Loucy (cell line): Measurements from ENCODE around the gene MCFD2.

Experiments used
- CTCF ChIP-seq: fragments of 200-600 bp; sonication (generic); conservative IDR thresholded peaks from 2 replicates; pipeline ENCODE4 v1.5.1; 2014; ENCODE audit warnings: mild to moderate bottlenecking, antibody characterized with exemption, low read length
- EZH2phosphoT487 ChIP-seq: fragments of 200-600 bp; IDR thresholded peaks from 2 replicates; pipeline ENCODE4 v1.6.1; 2018; ENCODE audit warnings: antibody characterized with exemption, mild to moderate bottlenecking, moderate library complexity, borderline replicate concordance

GRCh38 chr2:46891956-46892553, 23.6 kb downstream of the MCFD2 start:
- TF ChIP-seq CTCF, result no peak
- TF ChIP-seq EZH2phosphoT487, result no peak
